HepG2 (cell line): ENCODE data around the gene AKR1C3. TPM values are rescaled to one million over a fixed set of nuclear protein-coding genes. Genes with fewer than 3 reads are reported as not detected.
A peak's percentile ranks its signal among the peaks of the same experiment; 100 is the strongest.
"Not testable (repeated sequence)": the region's sequence is repeated elsewhere in the genome, so short reads cannot be mapped to it uniquely, and the experiment has no call there.

ENCODE experiments used
- ATAC-seq: fragments of 200-7000 bp; cut with Tn5 transposase; 3 replicates; pipeline ENCODE4 v1.9.1; 2020; ENCODE audit warnings: mild to moderate bottlenecking, moderate library complexity
- BruUV-seq: library from RNA; stranded (reverse); fragments of 400-500 nt; replicated peaks from 2 replicates; lab custom pipeline; 2021; lab: Mats Ljungman, UMichigan
- CTCF ChIA-PET: fragments of 300-600 bp; formaldehyde crosslinking; extraction: SDS; loops from one replicate; lab custom pipeline; 2021; ENCODE audit warnings: low total read pairs, inconsistent platforms, low intra/inter-chr PET ratio; lab: Yijun Ruan, JAX
- POLR2A ChIA-PET: fragments of 350-600 bp; sonication (Branson Sonifier 250); formaldehyde crosslinking; loops from one replicate; lab custom pipeline; 2020; ENCODE audit warnings: antibody characterized with exemption, inconsistent platforms; lab: Yijun Ruan, JAX
- DNase-seq: peaks from one replicate; pipeline ENCODE4 v3.0.0-alpha.2; 2015; ENCODE audit warnings: low spot score
- FAIRE-seq: peaks from 3 replicates; lab custom pipeline; 2011; peaks lifted over from hg19 to GRCh38; lab: Jason Lieb, UNC
- H2AFZ ChIP-seq: one replicate; pipeline ENCODE4 v1.6.1; 2011; ENCODE audit warnings: low read length, inconsistent platforms
- H3K27ac ChIP-seq: fragments of 300-600 bp; 3 replicates; pipeline ENCODE4 v1.8.0; 2011; ENCODE audit warnings: mixed run types, mild to moderate bottlenecking, mixed read lengths, low read length, inconsistent platforms; ENCODE audit not compliant: insufficient read depth; ENCODE audit errors: extremely low read length
- H3K27me3 ChIP-seq, 2 experiments: fragments of 200-600 bp in 1 of 2; 2 replicates in 1 of 2; 3 replicates in 1 of 2; pipeline versions ENCODE4 v1.6.0 to v1.8.0; 2011; ENCODE audit warnings: low read length in 2 of 2, mild to moderate bottlenecking in 2 of 2, moderate library complexity in 2 of 2, inconsistent platforms in 1 of 2; ENCODE audit not compliant: insufficient read depth in 2 of 2, control insufficient read depth in 1 of 2
- H3K36me3 ChIP-seq, 2 experiments: fragments of 200-600 bp in 1 of 2; replicated peaks in 1 of 2; 2 replicates in 1 of 2; 3 replicates in 1 of 2; pipeline versions ENCODE4 v1.5.1 to v1.8.0; 2011; ENCODE audit warnings: low read length in 2 of 2, inconsistent platforms in 1 of 2; ENCODE audit not compliant: insufficient read depth in 2 of 2, control insufficient read depth in 1 of 2
- H3K4me1 ChIP-seq: 2 replicates; pipeline ENCODE4 v1.5.1; 2012; ENCODE audit warnings: low read length, inconsistent platforms; ENCODE audit not compliant: insufficient read depth
- H3K4me2 ChIP-seq: 2 replicates; pipeline ENCODE4 v1.6.0; 2011; ENCODE audit warnings: low read depth, low read length, inconsistent platforms
- H3K4me3 ChIP-seq, 3 experiments: fragments of 200-600 bp in 1 of 3; sonication (generic), shearing (Covaris generic) in 1 of 3; replicated peaks in 1 of 3; 2 replicates each; pipeline ENCODE4 v1.5.1; 2011 to 2016; ENCODE audit warnings: low read length in 3 of 3, inconsistent platforms in 2 of 3, low read depth in 2 of 3, mild to moderate bottlenecking in 2 of 3, control low read depth in 1 of 3, mixed read lengths in 1 of 3; ENCODE audit not compliant: insufficient read depth in 1 of 3
- H3K79me2 ChIP-seq: one replicate; pipeline ENCODE4 v1.6.1; 2011; ENCODE audit warnings: low read length, inconsistent platforms; ENCODE audit not compliant: insufficient read depth
- H3K9ac ChIP-seq: 2 replicates; pipeline ENCODE4 v1.6.0; 2011; ENCODE audit warnings: mild to moderate bottlenecking, low read depth, low read length, inconsistent platforms; ENCODE audit not compliant: insufficient read depth
- H3K9me3 ChIP-seq: 2 replicates; pipeline ENCODE4 v1.5.1; 2012; ENCODE audit warnings: mild to moderate bottlenecking, low read length
- H4K20me1 ChIP-seq: 2 replicates; pipeline ENCODE4 v1.6.0; 2011; ENCODE audit warnings: inconsistent platforms, mild to moderate bottlenecking, low read length, moderate library complexity; ENCODE audit not compliant: insufficient read depth
- DNMT3B ChIP-seq: conservative IDR thresholded peaks from 2 replicates; pipeline ENCODE4 v1.6.1; 2016; ENCODE audit warnings: missing biosample characterization, control low read depth
- KAT7 ChIP-seq: IDR thresholded peaks from 2 replicates; pipeline ENCODE4 v1.6.1; 2018; ENCODE audit warnings: borderline replicate concordance, missing compliant biosample characterization
- POLR2G ChIP-seq: fragments of 200-400 bp; formaldehyde crosslinking; IDR thresholded peaks from 2 replicates; pipeline ENCODE4 v1.6.1; 2018; ENCODE audit warnings: mild to moderate bottlenecking, low read depth, low read length, moderate library complexity
- RBFOX2 ChIP-seq: fragments of 200-400 bp; formaldehyde crosslinking; IDR thresholded peaks from 2 replicates; pipeline ENCODE4 v1.6.1; 2017; ENCODE audit warnings: low read depth, mild to moderate bottlenecking, low read length
- ZNF317 ChIP-seq: sonication (generic); formaldehyde crosslinking; IDR thresholded peaks from 2 replicates; pipeline ENCODE4 v1.5.0; 2020; ENCODE audit warnings: mild to moderate bottlenecking, missing genetic modification reagents
- ZNF768 ChIP-seq: sonication (generic); formaldehyde crosslinking; IDR thresholded peaks from 2 replicates; pipeline ENCODE4 v1.4.0; 2020; ENCODE audit warnings: missing genetic modification reagents
- ZSCAN9 ChIP-seq: IDR thresholded peaks from 2 replicates; pipeline ENCODE4 v1.6.1; 2016; ENCODE audit warnings: borderline replicate concordance
- WGBS: methylation state at CpG from one replicate; pipeline ENCODE4 v1.1.6; 2017; ENCODE audit warnings: low lambda C conversion rate; 5-methylcytosine and 5-hydroxymethylcytosine counted together
- in situ Hi-C: cut with HindIII; loops from 2 replicates; pipeline ENCODE4 v1.10.0; 2017; ENCODE audit warnings: low pct_unique_long_range_greater_than_20kb; ENCODE audit not compliant: extremely low pct_ligation_motif_present
- intact Hi-C: fragments of 100-400 bp; cut with micrococcal nuclease; formaldehyde crosslinking; loops from one replicate; pipeline ENCODE4 v1.10.0; 2022; ENCODE audit not compliant: unreplicated experiment
- polyA plus RNA-seq, 8 experiments: library from polyadenylated mRNA; depleted of rRNA in 3 of 8; stranded (reverse) in 7 of 8; unstranded in 1 of 8; fragments of >200 nt; fragmentation: Illumina TruSeq in 4 of 8; extraction: Trizol in 4 of 8; gene quantifications; 2 replicates each; pipeline versions ENCODE4 v1.2.1 to v1.2.3, GENCODE V29; 2011 to 2016; ENCODE audit warnings: low read depth in 4 of 8, missing spikeins in 1 of 8, mixed read lengths in 1 of 8; ENCODE audit not compliant: insufficient read depth in 1 of 8
- total RNA-seq, 5 experiments: library from RNA; depleted of rRNA; stranded (reverse); fragments of >200 nt; fragmentation: Illumina TruSeq; extraction: Trizol; gene quantifications; 2 replicates each; pipeline ENCODE4 v1.2.3, GENCODE V29; 2016; ENCODE audit warnings: low read depth in 1 of 5

Gene AKR1C3
- total and polyA plus RNA-seq, 2 of the 13 experiments (the other 11 are each of a cell fraction or from before 2014, with no cell fraction given): 368 to 532 TPM

- ChIA-PET POLR2A (interaction anchor here (0.7 kb wide), 1 partner anchor 11 kb away, joined by 4 read pairs; no protein-coding TSS in a partner anchor), CTCF (interaction anchor here (2.7 kb wide), 1 partner anchor 246 kb away, joined by 22 read pairs; no protein-coding TSS in a partner anchor)
- Histone ChIP-seq H2AFZ (no peak overlapping the region), H3K4me2 (peak overlapping the region; percentile 75), H3K4me3 (peak overlapping the region; percentile 66 to 77 (median 71)), H3K36me3 (peaks cover 6 to 36% of the 10 kb centered on the region in 2 experiments), H3K27me3 (no peaks in the 10 kb centered on the region; a peak in 1 of 5 replicates), H4K20me1 (no peaks in the 10 kb centered on the region), H3K9me3 (peaks cover 5% of the 10 kb centered on the region; the same call in 1 of the 2 replicates), H3K9ac (peak overlapping the region; percentile 76), H3K27ac (peak overlapping the region; percentile 83), H3K79me2 (peaks cover 47% of the 10 kb centered on the region), H3K4me1 (peaks cover 52% of the 10 kb centered on the region)
- peak; percentile 46; the same call in 1 of the 2 replicates for TF ChIP-seq ZSCAN9 (CRISPR knock-in tag)
- TF ChIP-seq DNMT3B (CRISPR knock-in tag): 0 out of 2 replicates have a peak, but pooled peaks have one; percentile 36
- 0 out of 2 replicates have a peak, but pooled peaks have one; percentile 4 for TF ChIP-seq KAT7
- TF ChIP-seq ZNF768 (CRISPR knock-in tag): no peak
- peak; percentile 45; the same call in 1 of the 2 replicates for TF ChIP-seq POLR2G
- TF ChIP-seq RBFOX2: peak; percentile 1; the same call in 1 of the 2 replicates
- no peak for DNase-seq
- FAIRE-seq: no peak
- no peak for ATAC-seq
- no TSS peak for BruUV-seq
- in situ Hi-C loops: loop anchor here (10.0 kb wide), 2 partner anchors 189 to 251 kb away; no protein-coding TSS in a partner anchor
- 47% methylated on average over 2 of the region's 2 CpGs for WGBS
- intact Hi-C loops: loop anchor here (5.0 to 10.0 kb wide), 2 partner anchors 186 to 279 kb away; no protein-coding TSS in a partner anchor
These were observed 1.9 kb downstream of the AKR1C3 start for GRCh38 chr10:5096108-5096507.

- H3K4me2 ChIP-seq, FAIRE-seq: not testable (repeated sequence)
- 90% methylated on average over 3 of the region's 11 CpGs for WGBS
These were observed 8.3 kb downstream of the AKR1C3 start for GRCh38 chr10:5102479-5102878.

More at GRCh38 chr10:5102479-5102878, 8.3 kb downstream of the AKR1C3 start:
- TF ChIP-seq ZNF317: peak; percentile 74
- CTCF ChIA-PET, H2AFZ ChIP-seq, in situ Hi-C loops, H3K27me3 ChIP-seq, DNase-seq, POLR2A ChIA-PET, BruUV-seq, H3K9ac ChIP-seq, H3K27ac ChIP-seq, H3K9me3 ChIP-seq, ATAC-seq, intact Hi-C loops, H3K4me3 ChIP-seq, H4K20me1 ChIP-seq: not testable (repeated sequence)
- H3K4me1 ChIP-seq: peaks cover 54% of the 10 kb centered on the region
- H3K36me3 ChIP-seq: peaks cover 11 to 60% of the 10 kb centered on the region in 2 experiments
- peaks cover 13% of the 10 kb centered on the region for H3K79me2 ChIP-seq
